Lung (tissue), 12 donors: ENCODE measurements around the gene CLASP1. TPM values are rescaled to one million over a fixed set of nuclear protein-coding genes. Genes with fewer than 3 reads are reported as not detected.

Source experiments
- ATAC-seq: fragments of 200-7000 bp; cut with Tn5 transposase; one replicate; pipeline ENCODE4 v1.9.1; 2020; ENCODE audit warnings: moderate number of reproducible peaks; ENCODE audit not compliant: insufficient read depth, low FRiP score
- DNase-seq, 3 donors: peaks; one replicate each; pipeline ENCODE4 v3.0.0-alpha.2; 2013 to 2017
- H3K27ac ChIP-seq, 2 donors: one replicate each; pipeline ENCODE4 v1.5.1; 2013; ENCODE audit warnings: mild to moderate bottlenecking in 2 of 2, moderate library complexity in 2 of 2, control low read depth in 1 of 2, inconsistent platforms in 1 of 2, low read depth in 1 of 2, low read length in 1 of 2
- H3K27me3 ChIP-seq, 3 donors: one replicate each; pipeline ENCODE4 v1.5.1; 2013; ENCODE audit warnings: low read length in 2 of 3; ENCODE audit not compliant: control insufficient read depth in 3 of 3, insufficient read depth in 3 of 3
- H3K36me3 ChIP-seq, 4 donors: one replicate each; pipeline ENCODE4 v1.5.1; 2013; ENCODE audit warnings: low read length in 4 of 4, mild to moderate bottlenecking in 1 of 4, moderate library complexity in 1 of 4; ENCODE audit not compliant: control insufficient read depth in 4 of 4, insufficient read depth in 4 of 4
- H3K4me1 ChIP-seq, 5 donors: one replicate each; pipeline ENCODE4 v1.5.1; 2013; ENCODE audit warnings: low read length in 5 of 5, mild to moderate bottlenecking in 2 of 5, moderate library complexity in 1 of 5; ENCODE audit not compliant: control insufficient read depth in 5 of 5, insufficient read depth in 5 of 5
- H3K4me3 ChIP-seq: one replicate; pipeline ENCODE4 v1.5.1; 2013; ENCODE audit warnings: mild to moderate bottlenecking, control low read depth, moderate library complexity
- H3K9ac ChIP-seq, 2 donors: one replicate each; pipeline ENCODE4 v1.5.1; 2013; ENCODE audit warnings: low read length in 2 of 2, control low read depth in 1 of 2; ENCODE audit not compliant: insufficient read depth in 1 of 2
- H3K9me3 ChIP-seq, 4 donors: one replicate each; pipeline ENCODE4 v1.5.1; 2013; ENCODE audit warnings: low read length in 3 of 4, mild to moderate bottlenecking in 1 of 4, moderate library complexity in 1 of 4; ENCODE audit not compliant: control insufficient read depth in 4 of 4, insufficient read depth in 3 of 4
- WGBS, 2 donors: extraction: QIAGEN DNeasy Blood & Tissue Kit; methylation state at CpG; one replicate each; pipeline ENCODE4 v1.1.7; 2013; 5-methylcytosine and 5-hydroxymethylcytosine counted together
- polyA plus RNA-seq, 2 donors: library from polyadenylated mRNA; stranded (reverse); fragments of 200-250 nt; gene quantifications; one replicate each; pipeline ENCODE4 v1.2.1, GENCODE V29; 2013
- total RNA-seq, 2 donors: library from RNA; depleted of rRNA in 1 of 2; stranded (reverse); fragments of >200 nt in 1 of 2; gene quantifications; one replicate each; pipeline ENCODE4 v1.2.1, GENCODE V29; 2014 to 2021
- TF ChIP-seq, protein P1 (sequence below): IDR thresholded peaks from 2 replicates; pipeline ENCODE4 v1.5.1; 2012; ENCODE audit warnings: mild to moderate bottlenecking; ENCODE audit errors: control extremely low read depth, extremely low read depth
- donor health status: control.
- donor health status: control.
- donor health status: Bipolar disorder and iron deficiency.
- donor health status: healthy.
- donor health status: DM: yes; HTN: yes; CAD: no.

Gene CLASP1
- total and polyA plus RNA-seq, 4 donors: 7.4 to 128 (median 30.6) TPM

DNA sequence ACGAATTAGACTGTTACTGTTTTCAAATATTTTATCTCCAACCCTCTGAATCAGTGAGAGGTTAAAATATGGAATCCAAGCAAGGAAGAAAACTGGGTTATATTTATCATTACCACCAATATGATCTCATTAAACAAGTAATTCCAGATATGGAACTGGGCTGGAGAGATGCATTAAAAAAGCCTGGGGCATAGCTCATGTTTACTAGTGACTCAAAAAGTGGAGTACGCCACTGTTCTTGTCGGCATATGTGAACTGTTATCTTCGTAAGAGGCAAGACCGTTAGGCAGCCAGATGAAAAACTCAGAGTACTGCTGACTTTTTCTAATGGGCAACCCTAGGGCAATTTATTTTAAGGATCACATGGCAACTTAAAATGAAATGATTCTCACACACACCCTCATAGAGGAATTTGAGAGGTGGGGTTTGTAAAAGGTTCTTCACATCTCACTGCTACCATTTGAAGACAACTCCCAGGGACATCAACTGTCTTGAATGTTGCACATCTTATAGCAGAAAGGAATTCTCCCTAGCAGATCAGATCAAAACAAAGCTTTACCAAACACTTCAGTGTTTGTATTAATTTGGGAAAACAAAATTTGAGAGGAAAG lies 259.1 kb downstream of the CLASP1 start:
- Histone ChIP-seq H3K27ac (no peak overlapping the region), H3K9me3 (no peaks in the 10 kb centered on the region), H3K9ac (no peak overlapping the region), H3K4me3 (no peak overlapping the region), H3K4me1 (no peaks in the 10 kb centered on the region), H3K36me3 (peaks cover 17 to 22% (median 20%) of the 10 kb centered on the region in 4 donors), H3K27me3 (no peaks in the 10 kb centered on the region)
- no peak for DNase-seq
- 92% methylated on average over 5 of the region's 5 CpGs for WGBS, 2 donors
- TF ChIP-seq, protein P1, sequence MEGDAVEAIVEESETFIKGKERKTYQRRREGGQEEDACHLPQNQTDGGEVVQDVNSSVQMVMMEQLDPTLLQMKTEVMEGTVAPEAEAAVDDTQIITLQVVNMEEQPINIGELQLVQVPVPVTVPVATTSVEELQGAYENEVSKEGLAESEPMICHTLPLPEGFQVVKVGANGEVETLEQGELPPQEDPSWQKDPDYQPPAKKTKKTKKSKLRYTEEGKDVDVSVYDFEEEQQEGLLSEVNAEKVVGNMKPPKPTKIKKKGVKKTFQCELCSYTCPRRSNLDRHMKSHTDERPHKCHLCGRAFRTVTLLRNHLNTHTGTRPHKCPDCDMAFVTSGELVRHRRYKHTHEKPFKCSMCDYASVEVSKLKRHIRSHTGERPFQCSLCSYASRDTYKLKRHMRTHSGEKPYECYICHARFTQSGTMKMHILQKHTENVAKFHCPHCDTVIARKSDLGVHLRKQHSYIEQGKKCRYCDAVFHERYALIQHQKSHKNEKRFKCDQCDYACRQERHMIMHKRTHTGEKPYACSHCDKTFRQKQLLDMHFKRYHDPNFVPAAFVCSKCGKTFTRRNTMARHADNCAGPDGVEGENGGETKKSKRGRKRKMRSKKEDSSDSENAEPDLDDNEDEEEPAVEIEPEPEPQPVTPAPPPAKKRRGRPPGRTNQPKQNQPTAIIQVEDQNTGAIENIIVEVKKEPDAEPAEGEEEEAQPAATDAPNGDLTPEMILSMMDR: no peak
- ATAC-seq: no peak

DNA sequence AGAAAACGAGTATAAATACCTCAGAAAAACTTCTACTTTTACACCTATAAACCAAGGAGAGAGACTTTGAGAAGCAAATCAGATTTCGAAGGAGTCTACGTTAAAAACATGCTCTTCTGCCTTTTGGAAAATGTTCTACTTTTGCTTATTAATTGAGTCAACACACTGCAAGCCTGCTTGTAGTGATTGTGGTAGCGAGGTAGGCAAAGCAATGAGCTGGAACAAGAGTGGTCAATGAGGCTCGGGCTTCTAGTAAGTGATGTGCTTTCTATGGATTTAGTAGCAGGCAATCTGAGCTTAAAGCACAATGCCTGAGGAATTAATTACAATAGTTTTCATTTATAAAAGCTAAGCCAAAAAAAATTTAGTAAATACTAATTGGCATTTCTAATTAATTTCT lies 260.9 kb downstream of the CLASP1 start:
- no peaks in the 10 kb centered on the region for H3K27me3 ChIP-seq
- H3K9me3 ChIP-seq: no peaks in the 10 kb centered on the region
- no peak overlapping the region for H3K4me3 ChIP-seq
- no peak overlapping the region for H3K27ac ChIP-seq
- DNase-seq (no peak), ATAC-seq (no peak)
- H3K9ac ChIP-seq: no peak overlapping the region
- H3K4me1 ChIP-seq: no peaks in the 10 kb centered on the region
- TF ChIP-seq, protein P1: no peak
- 94 to 95% methylated on average over 5 of the region's 5 CpGs for WGBS, 2 donors
- H3K36me3 ChIP-seq: peaks cover 13 to 26% (median 18%) of the 10 kb centered on the region in 4 donors

DNA sequence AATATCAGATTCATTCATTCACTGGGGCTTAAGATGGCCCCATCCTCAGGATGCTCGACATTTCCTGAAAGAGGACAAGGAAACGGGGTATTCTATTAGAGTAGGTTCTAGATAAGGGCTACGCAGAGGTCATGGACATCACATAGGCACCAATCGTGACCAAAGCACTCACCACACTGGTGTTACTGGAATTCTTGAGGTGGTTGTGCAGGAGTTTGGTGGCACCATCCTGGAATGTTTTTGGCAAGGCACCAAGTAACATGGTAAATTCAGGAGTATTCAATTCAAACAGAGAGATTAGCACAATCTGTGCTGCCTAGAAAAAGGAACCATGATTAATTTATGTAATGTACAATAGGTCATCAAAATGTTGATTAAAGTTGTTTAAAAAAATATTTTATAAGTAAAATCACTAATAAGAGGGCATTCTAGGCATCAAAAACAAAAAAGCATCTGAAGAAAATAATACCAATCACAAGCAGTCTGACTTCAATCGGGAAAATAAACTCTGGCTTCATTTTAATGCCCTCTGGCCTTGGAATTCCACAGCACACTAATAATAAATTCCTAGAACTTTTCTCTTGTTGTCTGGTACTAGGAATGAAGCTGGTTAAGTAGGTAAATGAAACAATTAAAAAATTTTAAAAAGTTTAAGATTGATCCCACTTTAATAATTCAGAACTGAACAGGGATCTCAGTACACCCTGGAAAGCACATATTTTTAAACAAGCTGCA lies 261.5 kb downstream of the CLASP1 start:
- H3K9me3 ChIP-seq: no peaks in the 10 kb centered on the region
- H3K9ac ChIP-seq: no peak overlapping the region
- TF ChIP-seq, protein P1: no peak
- H3K27me3 ChIP-seq: no peaks in the 10 kb centered on the region
- no peaks in the 10 kb centered on the region for H3K4me1 ChIP-seq
- peaks cover 18 to 32% (median 23%) of the 10 kb centered on the region in 4 donors for H3K36me3 ChIP-seq
- no peak overlapping the region for H3K27ac ChIP-seq
- no peak for DNase-seq
- ATAC-seq: no peak
- no peak overlapping the region for H3K4me3 ChIP-seq
- WGBS, 2 donors: 92 to 94% methylated on average over 5 of the region's 5 CpGs
